SK-N-SH treated with all-trans-retinoic acid at 6 μM for 48 hours (cell line): ENCODE measurements around the gene GLYR1.

Source experiments
- ARNTL ChIP-seq: fragments of 450-650 bp; formaldehyde crosslinking; IDR thresholded peaks from 2 replicates; pipeline ENCODE4 v1.5.0; 2020; ENCODE audit warnings: low read depth, mild to moderate bottlenecking, moderate library complexity, borderline replicate concordance
- CREB5 ChIP-seq: fragments of 250-450 bp; sonication (Bioruptor Pico); IDR thresholded peaks from 2 replicates; pipeline ENCODE4 v1.5.1; 2020; ENCODE audit warnings: low read depth, mild to moderate bottlenecking, moderate library complexity
- CSRNP3 ChIP-seq: fragments of 250-450 bp; sonication (Bioruptor Pico); IDR thresholded peaks from 2 replicates; pipeline ENCODE4 v1.5.1; 2021; ENCODE audit warnings: mild to moderate bottlenecking, moderate library complexity
- ISL1 ChIP-seq: fragments of 250-450 bp; sonication (Bioruptor Pico); IDR thresholded peaks from 2 replicates; pipeline ENCODE4 v2.1.2; 2022; ENCODE audit warnings: mild to moderate bottlenecking, moderate library complexity
- PATZ1 ChIP-seq: fragments of 250-450 bp; sonication (Bioruptor Pico); IDR thresholded peaks from 2 replicates; pipeline ENCODE4 v1.8.0; 2020; ENCODE audit warnings: mild to moderate bottlenecking, moderate library complexity, borderline replicate concordance
- TSHZ2 ChIP-seq: fragments of 250-450 bp; sonication (Bioruptor Pico); IDR thresholded peaks from 2 replicates; pipeline ENCODE4 v1.5.0; 2020; ENCODE audit warnings: mild to moderate bottlenecking, moderate library complexity
- ZFP3 ChIP-seq: fragments of 250-450 bp; sonication (Bioruptor Pico); IDR thresholded peaks from 2 replicates; pipeline ENCODE4 v1.5.0; 2020; ENCODE audit warnings: mild to moderate bottlenecking, moderate library complexity
- ZFP30 ChIP-seq: fragments of 450-650 bp; formaldehyde crosslinking; IDR thresholded peaks from 2 replicates; pipeline ENCODE4 v1.5.0; 2022; ENCODE audit warnings: mild to moderate bottlenecking, moderate library complexity

GRCh38 chr16:4882633-4883285 is 35.7 kb upstream of the GLYR1 start:
- TF ChIP-seq ISL1 (CRISPR knock-in tag) (no peak), ZFP30 (CRISPR knock-in tag) (no peak), CREB5 (CRISPR knock-in tag) (no peak), CSRNP3 (CRISPR knock-in tag) (no peak), PATZ1 (no peak), ARNTL (CRISPR knock-in tag) (no peak), TSHZ2 (CRISPR knock-in tag) (no peak), ZFP3 (CRISPR knock-in tag) (no peak)
